Hematopoietic multipotent progenitor cell treated with erythropoietin and hydrocortisone succinate and interleukin-3 and kit ligand, for 15 days (in vitro differentiated cells): ENCODE results near the gene PPP1R9A.

Source experiments
- DNase-seq: peaks from one replicate; pipeline ENCODE4 v3.0.0-alpha.2; 2015; ENCODE audit warnings: low spot score

Gene PPP1R9A

GRCh38 chr7:94907026-94907810 is at the start of gene PPP1R9A:
TSS of gene PPP1R9A (plus strand) at chr7:94907594. CDS start at chr7:94910114, 2,520 bp downstream.
- no peak for DNase-seq

- no peak for DNase-seq
These were observed 36.3 kb upstream of the PPP1R9A start for GRCh38 chr7:94871132-94871531.

GRCh38 chr7:94873239-94873638 is 34.2 kb upstream of the PPP1R9A start:
- DNase-seq: no peak

DNA sequence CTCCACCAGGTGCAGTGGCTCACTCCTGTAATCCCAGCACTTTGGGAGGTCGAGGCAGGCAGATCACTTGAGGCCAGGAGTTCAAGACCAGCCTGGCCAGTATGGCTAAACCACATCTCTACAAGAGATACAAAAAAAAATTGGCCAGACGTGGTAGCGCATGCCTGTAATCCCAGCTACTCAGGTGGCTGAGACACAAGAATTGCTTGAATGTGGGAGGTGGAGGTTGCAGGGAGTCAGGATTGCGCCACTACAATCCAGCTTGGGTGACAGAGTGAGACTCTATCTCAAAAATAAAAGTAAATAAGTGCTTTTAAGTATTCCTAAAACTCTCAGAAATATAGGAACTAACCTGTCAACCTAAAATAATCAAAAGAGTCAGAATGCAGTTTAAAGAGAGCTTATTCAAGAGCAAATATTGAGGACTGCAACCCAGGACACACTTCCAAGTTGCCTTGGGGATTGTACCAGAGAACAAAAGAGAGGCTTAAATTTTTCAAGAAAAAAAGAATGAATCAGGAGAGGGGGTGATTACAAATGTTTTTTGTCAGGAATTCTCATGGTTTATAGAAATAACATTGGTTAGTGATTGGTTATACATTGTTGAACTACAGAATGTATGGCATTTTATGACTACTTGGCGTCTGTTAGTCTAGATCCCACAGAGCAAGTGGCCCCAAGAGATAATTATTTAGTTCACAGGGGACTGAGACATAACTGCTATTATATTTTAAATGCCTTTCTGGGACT is 33.2 kb upstream of the PPP1R9A start:
- DNase-seq: no peak

GRCh38 chr7:94875201-94875600 is 32.2 kb upstream of the PPP1R9A start:
- no peak for DNase-seq

- no peak for DNase-seq
These were observed 29.4 kb upstream of the PPP1R9A start for GRCh38 chr7:94877731-94878670.

DNA sequence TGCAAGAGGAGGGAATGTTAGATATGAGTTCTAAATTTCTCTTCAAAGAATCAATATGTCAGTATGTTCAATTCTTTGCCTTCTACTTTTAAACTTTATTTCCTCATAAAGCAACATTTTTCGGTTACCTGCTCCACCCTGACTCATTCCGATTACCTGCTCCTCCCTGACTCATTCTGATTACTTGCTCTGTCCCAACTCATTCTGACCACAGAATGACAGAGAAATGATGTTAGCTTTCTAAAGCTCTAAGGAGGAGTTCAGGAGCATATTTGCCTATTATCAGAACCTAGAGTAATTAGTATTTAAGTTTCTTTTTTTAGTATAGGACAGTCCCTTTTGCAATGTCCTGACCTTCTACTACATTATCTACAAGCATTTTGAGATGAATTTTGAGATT is 24.5 kb upstream of the PPP1R9A start:
- no peak for DNase-seq

DNA sequence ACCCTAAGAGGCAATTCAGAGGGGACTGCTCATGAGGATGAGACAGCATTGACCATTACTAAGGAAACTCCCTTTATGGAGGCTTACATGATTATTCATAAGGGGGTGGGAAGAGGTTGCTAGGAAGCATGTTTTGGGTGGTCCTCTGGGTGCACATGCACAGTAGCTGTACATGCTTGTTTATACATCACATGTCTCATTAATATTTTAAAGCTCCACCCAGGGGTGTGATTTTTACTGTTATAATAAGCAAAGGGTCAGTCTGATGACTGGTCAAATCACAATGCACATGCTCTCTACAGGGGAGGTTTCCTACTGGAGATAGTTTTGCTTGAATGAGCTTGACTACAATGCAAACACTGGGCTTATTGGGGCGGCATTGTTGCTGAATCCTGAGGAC is 23.8 kb upstream of the PPP1R9A start:
- DNase-seq: no peak

DNA sequence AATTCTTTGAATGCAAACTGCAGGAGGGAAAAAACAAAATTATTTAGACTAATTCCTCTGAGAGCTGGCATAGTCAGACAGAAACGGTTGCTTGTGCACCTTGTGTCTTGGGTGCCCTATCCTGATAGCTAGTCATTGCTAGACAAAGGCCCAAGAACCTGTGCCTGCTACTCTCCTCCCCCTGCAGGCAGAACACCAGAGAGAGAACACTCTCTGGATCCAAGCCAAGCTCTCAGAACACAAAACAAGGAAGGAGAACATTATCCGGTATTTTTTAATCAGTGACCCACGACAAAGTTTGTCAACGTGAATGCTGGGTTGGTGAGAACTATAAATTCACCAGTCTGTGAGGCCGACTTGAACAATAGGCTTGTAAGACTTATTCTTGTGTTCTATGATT is 18.8 kb upstream of the PPP1R9A start:
- no peak for DNase-seq

- DNase-seq: no peak
These were observed 18.3 kb upstream of the PPP1R9A start for GRCh38 chr7:94888995-94889523.

DNA sequence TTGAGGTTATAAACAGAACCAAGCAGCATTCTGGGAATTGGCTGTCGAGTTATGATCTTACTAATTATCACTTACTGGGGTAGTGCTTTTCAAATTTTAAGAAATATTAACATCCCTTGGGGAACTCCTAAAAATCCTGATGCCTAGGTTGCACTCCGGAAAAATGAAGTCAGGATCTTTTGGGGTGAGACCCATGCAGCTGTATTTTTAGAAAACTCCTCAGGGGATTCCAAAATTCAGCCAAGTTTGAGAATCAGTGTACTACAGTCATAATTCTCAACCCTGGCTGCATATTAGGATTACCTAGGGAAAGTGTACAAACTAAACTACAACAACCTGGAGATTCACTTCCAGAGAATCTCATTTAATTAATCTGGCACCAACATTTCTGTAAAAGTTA is 17.2 kb upstream of the PPP1R9A start:
- DNase-seq: no peak

DNA sequence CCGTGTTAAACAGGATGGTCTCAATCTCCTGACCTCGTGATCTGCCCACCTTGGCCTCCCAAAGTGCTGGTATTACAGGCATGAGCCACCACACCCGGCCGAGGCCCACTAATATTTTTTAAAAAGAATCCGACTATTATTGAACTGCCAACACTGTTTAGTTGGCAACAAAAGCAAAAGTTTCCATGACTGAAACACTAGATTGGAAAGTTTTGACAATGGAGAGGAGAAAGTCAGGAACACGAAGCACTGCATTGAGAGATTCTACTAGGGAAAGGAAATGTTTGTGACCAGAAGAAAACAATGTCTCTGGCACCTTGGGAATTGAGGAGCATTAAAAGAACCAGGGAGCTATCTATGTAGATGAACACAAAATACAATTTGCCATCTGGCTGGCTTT is 13.7 kb upstream of the PPP1R9A start:
- no peak for DNase-seq

GRCh38 chr7:94897541-94897940 is 9.9 kb upstream of the PPP1R9A start:
- no peak for DNase-seq

GRCh38 chr7:94898340-94898739 is 9.1 kb upstream of the PPP1R9A start:
- DNase-seq: no peak

- no peak for DNase-seq
These were observed 5.4 kb upstream of the PPP1R9A start for GRCh38 chr7:94901981-94902380.

DNA sequence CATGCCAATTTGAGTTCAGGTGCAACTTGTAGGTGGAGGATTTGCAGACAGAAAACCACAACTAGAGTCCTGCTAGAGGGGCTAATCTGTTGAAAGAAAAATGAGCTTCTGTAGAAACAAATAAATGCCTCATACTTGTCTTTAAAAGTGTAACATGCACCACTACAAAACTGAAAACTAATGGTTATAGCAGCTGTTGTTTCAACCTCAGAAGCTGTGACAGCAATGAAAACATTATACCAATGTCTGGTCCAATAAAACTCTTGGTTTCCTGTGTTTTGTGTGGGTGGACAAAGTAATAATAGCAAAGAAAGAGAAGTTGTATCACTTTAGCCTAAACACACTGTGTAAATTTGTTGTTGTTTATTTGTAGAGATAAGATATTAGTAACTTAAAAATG is 3.4 kb upstream of the PPP1R9A start:
- DNase-seq: no peak

GRCh38 chr7:94904982-94905381 is 2.4 kb upstream of the PPP1R9A start:
- DNase-seq: no peak

DNA sequence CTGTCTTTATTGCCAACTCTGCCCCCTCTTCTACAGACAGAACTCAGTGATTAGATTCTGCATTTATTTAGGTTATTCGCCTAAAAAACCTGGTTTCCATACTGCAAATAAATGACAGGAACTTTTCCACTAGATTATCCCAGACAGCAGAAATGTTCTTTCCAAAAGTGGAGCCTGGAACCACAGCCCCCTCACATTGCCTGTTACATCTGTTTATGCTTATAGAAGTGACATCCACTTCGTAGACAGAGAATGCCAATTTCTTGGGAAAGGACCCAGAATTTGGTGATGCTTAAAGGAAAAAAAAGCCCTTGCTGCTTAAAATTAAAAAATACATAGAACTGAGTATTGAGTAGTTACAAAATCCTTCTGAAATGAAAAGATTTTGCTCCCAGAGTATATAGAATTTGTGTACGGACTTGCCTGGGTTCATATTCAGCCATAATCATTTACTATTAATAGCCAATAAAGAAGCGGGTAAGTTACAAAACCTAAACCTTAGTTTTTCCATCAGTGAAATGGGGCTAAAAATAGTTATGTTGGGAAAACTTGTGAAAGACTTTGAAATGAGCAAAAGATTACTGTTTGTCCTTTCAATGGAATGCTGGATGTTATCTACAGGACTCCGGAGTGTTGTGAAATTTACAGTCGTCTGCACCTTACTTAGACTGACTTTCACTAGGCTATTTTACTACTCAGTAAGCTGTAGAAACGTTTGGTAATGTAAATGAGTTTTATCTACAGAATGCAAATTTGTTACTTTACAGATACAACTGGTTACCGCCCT is 1.1 kb upstream of the PPP1R9A start:
- no peak for DNase-seq

GRCh38 chr7:94907811-94908322 is 473 bp downstream of the PPP1R9A start:
- DNase-seq: no peak

DNA sequence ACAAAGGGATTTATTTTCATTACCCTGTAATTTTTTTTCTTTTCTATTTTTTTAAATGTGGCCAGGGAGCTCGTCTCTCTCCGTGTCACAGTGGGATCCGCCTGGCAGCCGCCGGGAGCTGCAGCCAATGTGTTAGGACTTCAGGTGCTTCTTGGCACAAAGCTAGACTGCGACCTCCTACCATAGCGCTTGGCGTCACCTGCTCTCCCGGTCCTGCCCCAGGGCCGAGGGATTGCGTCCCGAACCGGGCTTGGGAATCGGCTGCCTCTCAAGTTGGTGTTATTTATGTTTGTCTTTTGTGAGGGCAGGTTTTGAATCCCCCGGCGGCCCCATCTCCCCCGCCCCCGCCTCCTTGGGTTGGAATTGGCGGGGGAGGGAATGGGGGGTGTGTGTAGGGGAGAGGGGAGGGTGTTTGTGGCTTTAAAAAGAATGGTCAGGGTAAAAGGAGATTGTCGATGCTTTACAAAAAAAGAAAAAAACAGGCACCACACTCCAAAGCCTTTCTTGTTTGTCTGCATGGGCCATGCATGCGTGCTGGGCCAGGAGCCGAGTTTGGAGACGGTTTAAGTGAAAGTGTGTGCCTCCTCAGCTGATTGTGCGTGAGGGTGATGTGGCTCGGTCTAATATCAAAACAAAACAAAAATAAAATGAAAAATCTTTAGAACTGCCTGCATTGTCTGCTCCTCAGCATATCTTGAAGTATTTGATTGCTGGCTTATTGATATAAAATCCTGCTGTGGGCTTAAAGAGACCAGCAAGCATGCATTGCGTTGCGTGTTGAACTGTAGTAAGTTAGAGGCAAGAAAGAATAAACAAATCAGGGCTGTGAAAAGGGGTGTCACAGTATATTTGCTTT is 1.2 kb downstream of the PPP1R9A start:
- DNase-seq: no peak
